Thymus (tissue), 11 donors: ENCODE measurements around the gene LCN10. TPM values are rescaled to one million over a fixed set of nuclear protein-coding genes. Genes with fewer than 3 reads are reported as not detected.

ENCODE experiments used
- DNase-seq, 9 donors: peaks; one replicate each; pipeline ENCODE4 v3.0.0-alpha.2; 2013; ENCODE audit warnings: low spot score in 9 of 9, low read depth in 6 of 9, missing footprints in 1 of 9
- H3K27ac ChIP-seq, 2 donors: one replicate each; pipeline ENCODE4 v1.5.1; 2013; ENCODE audit warnings: control low read depth in 1 of 2, low read depth in 1 of 2, low read length in 1 of 2, mild to moderate bottlenecking in 1 of 2, moderate library complexity in 1 of 2
- H3K27me3 ChIP-seq, 2 donors: one replicate each; pipeline ENCODE4 v1.5.1; 2013; ENCODE audit warnings: low read length in 1 of 2; ENCODE audit not compliant: control insufficient read depth in 2 of 2, insufficient read depth in 1 of 2
- H3K36me3 ChIP-seq, 2 donors: one replicate each; pipeline ENCODE4 v1.5.1; 2013; ENCODE audit warnings: low read length in 1 of 2, mild to moderate bottlenecking in 1 of 2, moderate library complexity in 1 of 2; ENCODE audit not compliant: control insufficient read depth in 2 of 2, insufficient read depth in 2 of 2
- H3K4me1 ChIP-seq, 2 donors: one replicate each; pipeline ENCODE4 v1.5.1; 2013; ENCODE audit warnings: low read length in 2 of 2; ENCODE audit not compliant: control insufficient read depth in 2 of 2, insufficient read depth in 2 of 2
- H3K4me3 ChIP-seq, 2 donors: one replicate each; pipeline ENCODE4 v1.5.1; 2013; ENCODE audit warnings: low read length in 2 of 2, control low read depth in 1 of 2, mild to moderate bottlenecking in 1 of 2
- H3K9me3 ChIP-seq, 2 donors: one replicate each; pipeline ENCODE4 v1.5.1; 2013; ENCODE audit warnings: low read length in 1 of 2, mild to moderate bottlenecking in 1 of 2; ENCODE audit not compliant: control insufficient read depth in 2 of 2, insufficient read depth in 1 of 2
- WGBS: extraction: QIAGEN DNeasy Blood & Tissue Kit; methylation state at CpG from one replicate; pipeline ENCODE4 v1.1.7; 2013; 5-methylcytosine and 5-hydroxymethylcytosine counted together
- polyA plus RNA-seq: library from polyadenylated mRNA; stranded (reverse); fragments of 200-250 nt; gene quantifications from one replicate; pipeline ENCODE4 v1.2.3, GENCODE V29; 2013
- total RNA-seq: library from RNA; stranded (reverse); fragments of 120-200 nt; gene quantifications from one replicate; pipeline ENCODE4 v1.2.4, GENCODE V29; 2013
- donor health status: healthy.

The LCN10 gene
- total and polyA plus RNA-seq, 2 donors = 1.2 to 12.5 TPM

GRCh38 chr9:136726631-136727191 lies 16.0 kb downstream of the LCN10 start:
- Histone ChIP-seq H3K27me3 (peaks cover 3 to 16% of the 10 kb centered on the region in 2 donors), H3K27ac (no peak overlapping the region), H3K9me3 (peaks cover 0 to 5% of the 10 kb centered on the region in 2 donors), H3K4me1 (peaks cover 9 to 35% of the 10 kb centered on the region in 2 donors), H3K36me3 (peaks cover 47% of the 10 kb centered on the region in 2 donors), H3K4me3 (peak overlapping the region; percentile 88 to 93)
- WGBS = 17% methylated on average over 18 of the region's 18 CpGs
- DNase-seq = peak in 3 of 9 donors; percentile 35 to 61 (median 39)

GRCh38 chr9:136726118-136726517 lies 16.6 kb downstream of the LCN10 start:
- H3K27me3 ChIP-seq = peaks cover 3 to 16% of the 10 kb centered on the region in 2 donors
- WGBS = 85% methylated on average over 16 of the region's 16 CpGs
- no peak for DNase-seq
- H3K4me3 ChIP-seq = peak overlapping the region in 1 of 2 donors; percentile 93
- H3K9me3 ChIP-seq = peaks cover 0 to 5% of the 10 kb centered on the region in 2 donors
- H3K27ac ChIP-seq = no peak overlapping the region
- H3K36me3 ChIP-seq = peaks cover 52 to 53% of the 10 kb centered on the region in 2 donors
- peaks cover 9 to 35% of the 10 kb centered on the region in 2 donors for H3K4me1 ChIP-seq

GRCh38 chr9:136725612-136726011 lies 17.1 kb downstream of the LCN10 start:
- H3K27me3 ChIP-seq = peaks cover 3 to 16% of the 10 kb centered on the region in 2 donors
- H3K4me1 ChIP-seq = peaks cover 9 to 35% of the 10 kb centered on the region in 2 donors
- H3K36me3 ChIP-seq = peaks cover 55 to 57% of the 10 kb centered on the region in 2 donors
- no peak overlapping the region for H3K27ac ChIP-seq
- peaks cover 0 to 5% of the 10 kb centered on the region in 2 donors for H3K9me3 ChIP-seq
- H3K4me3 ChIP-seq = no peak overlapping the region
- WGBS = 93% methylated on average over 10 of the region's 10 CpGs
- no peak for DNase-seq

GRCh38 chr9:136724772-136725171 lies 18.0 kb downstream of the LCN10 start:
- WGBS = 94% methylated on average over 7 of the region's 7 CpGs
- peaks cover 3 to 16% of the 10 kb centered on the region in 2 donors for H3K27me3 ChIP-seq
- peaks cover 57% of the 10 kb centered on the region in 2 donors for H3K36me3 ChIP-seq
- no peak overlapping the region for H3K4me3 ChIP-seq
- H3K9me3 ChIP-seq = peaks cover 0 to 5% of the 10 kb centered on the region in 2 donors
- DNase-seq = no peak
- no peak overlapping the region for H3K27ac ChIP-seq
- H3K4me1 ChIP-seq = peaks cover 9 to 35% of the 10 kb centered on the region in 2 donors

GRCh38 chr9:136723989-136724388 lies 18.8 kb downstream of the LCN10 start:
- WGBS = 98% methylated on average over 8 of the region's 8 CpGs
- peaks cover 9 to 29% of the 10 kb centered on the region in 2 donors for H3K4me1 ChIP-seq
- no peak overlapping the region for H3K4me3 ChIP-seq

GRCh38 chr9:136723362-136723976 lies 19.3 kb downstream of the LCN10 start:
- WGBS = 97% methylated on average over 32 of the region's 32 CpGs
- no peak overlapping the region for H3K4me3 ChIP-seq
- peaks cover 0 to 4% of the 10 kb centered on the region in 2 donors for H3K27me3 ChIP-seq
- no peak for DNase-seq
- H3K27ac ChIP-seq = no peak overlapping the region
- peaks cover 57% of the 10 kb centered on the region in 2 donors for H3K36me3 ChIP-seq
- H3K4me1 ChIP-seq = peaks cover 9 to 25% of the 10 kb centered on the region in 2 donors
- no peaks in the 10 kb centered on the region for H3K9me3 ChIP-seq

More at GRCh38 chr9:136723989-136724388, 18.8 kb downstream of the LCN10 start:
- Histone ChIP-seq H3K9me3 (peaks cover 0 to 1% of the 10 kb centered on the region in 2 donors), H3K36me3 (peaks cover 57% of the 10 kb centered on the region in 2 donors), H3K27me3 (peaks cover 2 to 9% of the 10 kb centered on the region in 2 donors), H3K27ac (no peak overlapping the region)
- no peak for DNase-seq

- peaks cover 9 to 23% of the 10 kb centered on the region in 2 donors for H3K4me1 ChIP-seq
- H3K9me3 ChIP-seq = no peaks in the 10 kb centered on the region
- H3K27me3 ChIP-seq = peaks cover 0 to 2% of the 10 kb centered on the region in 2 donors
- no peak for DNase-seq
- H3K4me3 ChIP-seq = no peak overlapping the region
- H3K36me3 ChIP-seq = peaks cover 57% of the 10 kb centered on the region in 2 donors
- 97% methylated on average over 24 of the region's 24 CpGs for WGBS
- H3K27ac ChIP-seq = no peak overlapping the region
Measured at GRCh38 chr9:136722969-136723356, 19.8 kb downstream of the LCN10 start.

GRCh38 chr9:136722093-136722968 lies 20.4 kb downstream of the LCN10 start:
- Histone ChIP-seq H3K9me3 (no peaks in the 10 kb centered on the region), H3K27ac (no peak overlapping the region), H3K36me3 (peaks cover 57% of the 10 kb centered on the region in 2 donors), H3K4me1 (peaks cover 9 to 20% of the 10 kb centered on the region in 2 donors), H3K27me3 (no peaks in the 10 kb centered on the region), H3K4me3 (no peak overlapping the region)
- 95% methylated on average over 31 of the region's 31 CpGs for WGBS
- no peak for DNase-seq
